Suppressor macrophage (primary cell): ENCODE measurements around the gene CSN1S1.

Source experiments
- DNase-seq, 4 experiments: peaks; one replicate each; pipeline ENCODE4 v3.0.0-alpha.2; 2020 to 2022

CSN1S1 gene

GRCh38 chr4:69994782-69995181 lies 63.9 kb downstream of the CSN1S1 start:
- DNase-seq, result no peak

- DNase-seq, result no peak
Measured at GRCh38 chr4:69995526-69996016, 64.7 kb downstream of the CSN1S1 start, which contains the start of gene STATH. STATH (plus strand) TSS chr4:69995966; CDS start chr4:69998438, 2,472 bp downstream.
